Activated CD4-positive, alpha-beta memory T cell treated with anti-CD3 and anti-CD28 coated beads, Interleukin-2, amount 10 ng/mL, durations not matched to agents 7 days and 5 days (primary cell): Measurements from ENCODE around the gene USP24. TPM values are rescaled to one million over a fixed set of nuclear protein-coding genes. Genes with fewer than 3 reads are reported as not detected.

Source experiments
- total RNA-seq, 2 experiments: library from RNA; stranded (reverse); gene quantifications; one replicate each; pipeline ENCODE4 v1.2.3, GENCODE V29; 2021

USP24 gene
- total RNA-seq, 2 experiments from 2014 or later, result 34.9 to 35.6 TPM

Other genes with a start within 250 kb of the USP24 start
- not detected for gene TMEM61, start 234.7 kb downstream of the USP24 start, total RNA-seq
- under 1 TPM; 0.08 to 0.13 TPM for gene BSND, start 216.4 kb downstream of the USP24 start, total RNA-seq
- gene PCSK9, start 175.8 kb downstream of the USP24 start, total RNA-seq, result under 1 TPM; 0.05 to 0.18 TPM